Measurements from ENCODE around the gene CHST12. TPM values are rescaled to one million over a fixed set of nuclear protein-coding genes. Genes with fewer than 3 reads are reported as not detected.

The CHST12 gene
- total and polyA plus RNA-seq, 2 donors (not counting 1 experiment from before 2014, with no cell fraction given): 25.4 to 27.1 TPM

GRCh38 chr7:2387897-2388636, 15.3 kb upstream of the CHST12 start:
- Mint-ChIP-seq H3K4me3 (no peak overlapping the region), H3K27ac (no peak overlapping the region), H3K27me3 (no peaks in the 10 kb centered on the region), H3K9me3 (ENCODE audit: insufficient read depth) (no peaks in the 10 kb centered on the region), H3K4me1 (peaks cover 4% of the 10 kb centered on the region)
- H3K27ac ChIP-seq (ENCODE audit: low read length in 2 of 2): no peak overlapping the region
- ATAC-seq (ENCODE audit: low read depth) (no peak), DNase-seq (no peak)
- H4K20me1 ChIP-seq (ENCODE audit: control insufficient read depth, insufficient read depth, low read length, poor library complexity, severe bottlenecking): no peaks in the 10 kb centered on the region
- no peaks in the 10 kb centered on the region for H3K4me1 ChIP-seq (ENCODE audit: control insufficient read depth in 2 of 2, insufficient read depth in 2 of 2, low read length in 2 of 2)
- no peak overlapping the region for H3K9ac ChIP-seq (ENCODE audit: low read length)
- H3K36me3 ChIP-seq (replicated peaks in 1 of 2; ENCODE audit: control extremely low read depth in 1 of 2, control insufficient read depth in 1 of 2, extremely low read depth in 1 of 2, insufficient read depth in 2 of 2, low read length in 1 of 2): peaks cover 0 to 4% of the 10 kb centered on the region in 2 experiments
- no peaks in the 10 kb centered on the region for H3K79me2 ChIP-seq (ENCODE audit: control insufficient read depth, insufficient read depth, low read length)
- ChIA-PET CTCF (no interaction called here), POLR2A (no interaction called here)
- no peak overlapping the region for H3K4me3 ChIP-seq (ENCODE audit: control extremely low read depth in 1 of 5, extremely low read depth in 1 of 5, insufficient read depth in 1 of 5, low read depth in 2 of 5, low read length in 4 of 5)
- no peak overlapping the region for H2AFZ ChIP-seq (ENCODE audit: insufficient read depth, low read depth, low read length, poor library complexity, severe bottlenecking)
- TF ChIP-seq CTCF (IDR thresholded peaks at IDR 0.05) (no peak), EZH2 (IDR thresholded peaks at IDR 0.05; ENCODE audit: borderline replicate concordance, insufficient read depth, low read depth, low read length, poor library complexity, severe bottlenecking) (no peak)
- intact Hi-C loops (cut with micrococcal nuclease): no loop called here
- WGBS (ENCODE audit: insufficient coverage): 79% methylated on average over 29 of the region's 31 CpGs
- no peak overlapping the region for H3K4me2 ChIP-seq (replicated peaks; ENCODE audit: low read depth, low read length, poor library complexity, severe bottlenecking)
- H3K27me3 ChIP-seq (replicated peaks in 1 of 4; ENCODE audit: control extremely low read depth in 1 of 4, control insufficient read depth in 3 of 4, insufficient read depth in 4 of 4, low read length in 3 of 4): no peaks in the 10 kb centered on the region
- no peaks in the 10 kb centered on the region for H3K9me3 ChIP-seq (ENCODE audit: control extremely low read depth in 1 of 3, control insufficient read depth in 2 of 3, insufficient read depth in 1 of 3, low read length in 2 of 3)

DNA sequence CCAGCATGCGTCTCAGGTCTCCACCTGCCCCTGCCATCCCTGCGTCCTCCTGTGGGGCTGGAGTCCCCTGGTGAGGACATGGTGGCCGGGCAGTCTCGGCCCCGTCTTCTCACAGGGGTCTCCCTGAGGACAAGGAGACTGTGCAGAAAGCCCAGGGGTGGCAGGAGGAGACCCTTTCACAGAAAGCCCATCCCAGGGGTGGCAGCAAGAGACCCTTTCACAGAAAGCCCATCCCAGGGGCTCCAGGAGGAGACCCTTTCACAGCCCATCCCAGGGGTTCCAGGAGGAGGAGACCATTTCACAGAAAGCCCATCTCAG, 14.8 kb upstream of the CHST12 start:
- ATAC-seq (ENCODE audit: low read depth): no peak
- H3K9me3 ChIP-seq (ENCODE audit: control extremely low read depth in 1 of 3, control insufficient read depth in 2 of 3, insufficient read depth in 1 of 3, low read length in 2 of 3): no peaks in the 10 kb centered on the region
- WGBS (ENCODE audit: insufficient coverage): 100% methylated on average over 5 of the region's 5 CpGs

More for the DNA sequence above, 14.8 kb upstream of the CHST12 start:
- H3K27me3 ChIP-seq (replicated peaks in 1 of 4; ENCODE audit: control extremely low read depth in 1 of 4, control insufficient read depth in 3 of 4, insufficient read depth in 4 of 4, low read length in 3 of 4): no peaks in the 10 kb centered on the region
- intact Hi-C loops (cut with micrococcal nuclease): no loop called here
- Mint-ChIP-seq H3K27me3 (no peaks in the 10 kb centered on the region), H3K4me1 (peaks cover 7% of the 10 kb centered on the region), H3K27ac (no peak overlapping the region), H3K9me3 (ENCODE audit: insufficient read depth) (no peaks in the 10 kb centered on the region), H3K4me3 (no peak overlapping the region)
- H3K27ac ChIP-seq (ENCODE audit: low read length in 2 of 2): no peak overlapping the region
- H3K4me2 ChIP-seq (replicated peaks; ENCODE audit: low read depth, low read length, poor library complexity, severe bottlenecking): no peak overlapping the region
- ChIA-PET CTCF (no interaction called here), POLR2A (no interaction called here)
- H3K79me2 ChIP-seq (ENCODE audit: control insufficient read depth, insufficient read depth, low read length): no peaks in the 10 kb centered on the region
- no peaks in the 10 kb centered on the region for H3K4me1 ChIP-seq (ENCODE audit: control insufficient read depth in 2 of 2, insufficient read depth in 2 of 2, low read length in 2 of 2)
- no peak overlapping the region for H3K4me3 ChIP-seq (ENCODE audit: control extremely low read depth in 1 of 5, extremely low read depth in 1 of 5, insufficient read depth in 1 of 5, low read depth in 2 of 5, low read length in 4 of 5)
- H3K36me3 ChIP-seq (replicated peaks in 1 of 2; ENCODE audit: control extremely low read depth in 1 of 2, control insufficient read depth in 1 of 2, extremely low read depth in 1 of 2, insufficient read depth in 2 of 2, low read length in 1 of 2): no peaks in the 10 kb centered on the region
- TF ChIP-seq CTCF (IDR thresholded peaks at IDR 0.05) (no peak), EZH2 (IDR thresholded peaks at IDR 0.05; ENCODE audit: borderline replicate concordance, insufficient read depth, low read depth, low read length, poor library complexity, severe bottlenecking) (no peak)
- no peak overlapping the region for H3K9ac ChIP-seq (ENCODE audit: low read length)
- no peaks in the 10 kb centered on the region for H4K20me1 ChIP-seq (ENCODE audit: control insufficient read depth, insufficient read depth, low read length, poor library complexity, severe bottlenecking)
- no peak for DNase-seq
- no peak overlapping the region for H2AFZ ChIP-seq (ENCODE audit: insufficient read depth, low read depth, low read length, poor library complexity, severe bottlenecking)
